DND-41 (cell line): ENCODE measurements around the gene SUCLG2.

Source experiments
- ATAC-seq: fragments of 200-7000 bp; cut with Tn5 transposase; 3 replicates; pipeline ENCODE4 v1.9.1; 2021; ENCODE audit warnings: low read depth; ENCODE audit not compliant: insufficient read depth
- DNase-seq: peaks from one replicate; pipeline ENCODE4 v3.0.0-alpha.2; 2020
- H2AFZ ChIP-seq: 2 replicates; pipeline ENCODE4 v1.6.0; 2012; ENCODE audit warnings: low read depth, low read length
- H3K27ac ChIP-seq: 2 replicates; pipeline ENCODE4 v1.5.1; 2012; ENCODE audit warnings: low read length, inconsistent platforms
- H3K27me3 ChIP-seq: fragments of 200-600 bp; sonication (generic); 2 replicates; pipeline ENCODE4 v1.6.0; 2012; ENCODE audit warnings: low read length, mild to moderate bottlenecking, inconsistent platforms; ENCODE audit not compliant: insufficient read depth, poor library complexity
- H3K36me3 ChIP-seq: 2 replicates; pipeline ENCODE4 v1.5.1; 2012; ENCODE audit warnings: low read length, inconsistent platforms; ENCODE audit not compliant: insufficient read depth
- H3K4me1 ChIP-seq: 2 replicates; pipeline ENCODE4 v1.5.1; 2012; ENCODE audit warnings: mild to moderate bottlenecking, low read length; ENCODE audit not compliant: insufficient read depth
- H3K4me2 ChIP-seq: 2 replicates; pipeline ENCODE4 v1.6.0; 2012; ENCODE audit warnings: mild to moderate bottlenecking, moderate library complexity, low read length, inconsistent platforms; ENCODE audit not compliant: insufficient read depth
- H3K4me3 ChIP-seq, 2 experiments: fragments of 200-600 bp in 1 of 2; shearing (Covaris generic) in 1 of 2; 2 replicates each; pipeline ENCODE4 v1.5.1; 2012 to 2016; ENCODE audit warnings: inconsistent platforms in 2 of 2, low read length in 2 of 2, mild to moderate bottlenecking in 2 of 2, low read depth in 1 of 2, moderate library complexity in 1 of 2
- H3K79me2 ChIP-seq: 2 replicates; pipeline ENCODE4 v1.6.0; 2012; ENCODE audit warnings: low read length, inconsistent platforms; ENCODE audit not compliant: insufficient read depth
- H3K9ac ChIP-seq: 2 replicates; pipeline ENCODE4 v1.6.0; 2012; ENCODE audit warnings: low read depth, mild to moderate bottlenecking, inconsistent platforms, low read length, moderate library complexity
- H3K9me3 ChIP-seq: 2 replicates; pipeline ENCODE4 v1.5.1; 2012; ENCODE audit warnings: low read length, moderate library complexity, mild to moderate bottlenecking, inconsistent platforms; ENCODE audit not compliant: insufficient read depth, severe bottlenecking
- H4K20me1 ChIP-seq: 2 replicates; pipeline ENCODE4 v1.6.0; 2012; ENCODE audit warnings: low read length; ENCODE audit not compliant: insufficient read depth
- EZH2 ChIP-seq: IDR thresholded peaks from 3 replicates; pipeline ENCODE4 v1.6.1; 2012; ENCODE audit warnings: borderline replicate concordance, low read depth, mild to moderate bottlenecking, moderate library complexity, low read length, inconsistent platforms; ENCODE audit not compliant: severe bottlenecking
- TF ChIP-seq, protein P1 (sequence below): IDR thresholded peaks from 2 replicates; pipeline ENCODE4 v1.5.1; 2012; ENCODE audit warnings: borderline replicate concordance, low read length, moderate library complexity, mild to moderate bottlenecking; ENCODE audit not compliant: poor library complexity, severe bottlenecking; ENCODE audit errors: extremely low read depth

Gene SUCLG2

GRCh38 chr3:67616046-67616445 is 38.4 kb downstream of the SUCLG2 start:
- Histone ChIP-seq H3K4me3 (no peak overlapping the region), H3K79me2 (no peaks in the 10 kb centered on the region), H3K27ac (no peak overlapping the region), H3K9ac (no peak overlapping the region), H3K4me1 (no peaks in the 10 kb centered on the region), H4K20me1 (no peaks in the 10 kb centered on the region), H3K4me2 (no peak overlapping the region), H3K27me3 (no peaks in the 10 kb centered on the region), H3K36me3 (peaks cover 13% of the 10 kb centered on the region; the same call in 1 of the 2 replicates), H2AFZ (no peak overlapping the region), H3K9me3 (no peaks in the 10 kb centered on the region)
- TF ChIP-seq EZH2, result no peak
- TF ChIP-seq, protein P1, sequence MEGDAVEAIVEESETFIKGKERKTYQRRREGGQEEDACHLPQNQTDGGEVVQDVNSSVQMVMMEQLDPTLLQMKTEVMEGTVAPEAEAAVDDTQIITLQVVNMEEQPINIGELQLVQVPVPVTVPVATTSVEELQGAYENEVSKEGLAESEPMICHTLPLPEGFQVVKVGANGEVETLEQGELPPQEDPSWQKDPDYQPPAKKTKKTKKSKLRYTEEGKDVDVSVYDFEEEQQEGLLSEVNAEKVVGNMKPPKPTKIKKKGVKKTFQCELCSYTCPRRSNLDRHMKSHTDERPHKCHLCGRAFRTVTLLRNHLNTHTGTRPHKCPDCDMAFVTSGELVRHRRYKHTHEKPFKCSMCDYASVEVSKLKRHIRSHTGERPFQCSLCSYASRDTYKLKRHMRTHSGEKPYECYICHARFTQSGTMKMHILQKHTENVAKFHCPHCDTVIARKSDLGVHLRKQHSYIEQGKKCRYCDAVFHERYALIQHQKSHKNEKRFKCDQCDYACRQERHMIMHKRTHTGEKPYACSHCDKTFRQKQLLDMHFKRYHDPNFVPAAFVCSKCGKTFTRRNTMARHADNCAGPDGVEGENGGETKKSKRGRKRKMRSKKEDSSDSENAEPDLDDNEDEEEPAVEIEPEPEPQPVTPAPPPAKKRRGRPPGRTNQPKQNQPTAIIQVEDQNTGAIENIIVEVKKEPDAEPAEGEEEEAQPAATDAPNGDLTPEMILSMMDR, result no peak
- ATAC-seq (no peak), DNase-seq (no peak)

GRCh38 chr3:67614195-67614594 is 40.2 kb downstream of the SUCLG2 start:
- H3K4me3 ChIP-seq, result no peak overlapping the region
- peaks cover 21% of the 10 kb centered on the region for H3K36me3 ChIP-seq
- no peak for DNase-seq
- no peaks in the 10 kb centered on the region for H3K9me3 ChIP-seq
- no peaks in the 10 kb centered on the region for H4K20me1 ChIP-seq
- no peaks in the 10 kb centered on the region for H3K27me3 ChIP-seq
- H2AFZ ChIP-seq, result no peak overlapping the region
- TF ChIP-seq, protein P1, result no peak
- TF ChIP-seq EZH2, result no peak
- no peak overlapping the region for H3K9ac ChIP-seq
- no peaks in the 10 kb centered on the region for H3K79me2 ChIP-seq
- ATAC-seq, result no peak
- H3K27ac ChIP-seq, result no peak overlapping the region
- no peak overlapping the region for H3K4me2 ChIP-seq
- no peaks in the 10 kb centered on the region for H3K4me1 ChIP-seq

DNA sequence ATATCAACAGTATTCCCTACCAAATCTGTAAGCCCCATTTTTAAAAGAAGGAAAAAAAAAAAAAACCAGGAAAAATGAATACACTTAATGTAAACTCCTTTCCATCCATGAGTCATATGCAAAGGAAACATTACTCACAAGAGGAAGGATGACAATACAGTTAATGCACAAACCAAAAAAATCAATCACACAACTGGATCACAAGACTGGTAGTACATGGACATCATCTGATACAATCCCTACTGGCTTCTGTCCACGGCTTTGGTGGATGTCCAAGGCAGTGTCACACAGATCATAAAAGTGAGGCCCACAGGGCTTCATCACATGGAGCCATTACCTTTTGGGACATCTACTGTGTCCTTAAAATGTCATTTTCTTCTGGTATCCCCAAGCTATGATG is 44.0 kb downstream of the SUCLG2 start:
- no peak overlapping the region for H3K4me3 ChIP-seq
- H3K9ac ChIP-seq, result no peak overlapping the region
- peaks cover 39% of the 10 kb centered on the region for H3K36me3 ChIP-seq
- DNase-seq (no peak), ATAC-seq (no peak)
- H3K27me3 ChIP-seq, result no peaks in the 10 kb centered on the region
- TF ChIP-seq EZH2, result no peak
- TF ChIP-seq, protein P1, result no peak
- H3K79me2 ChIP-seq, result no peaks in the 10 kb centered on the region
- H4K20me1 ChIP-seq, result no peaks in the 10 kb centered on the region
- H3K4me1 ChIP-seq, result no peaks in the 10 kb centered on the region
- no peaks in the 10 kb centered on the region for H3K9me3 ChIP-seq
- no peak overlapping the region for H2AFZ ChIP-seq
- no peak overlapping the region for H3K27ac ChIP-seq
- no peak overlapping the region for H3K4me2 ChIP-seq

- Histone ChIP-seq H3K4me1 (no peaks in the 10 kb centered on the region), H3K9ac (no peak overlapping the region), H3K4me2 (no peak overlapping the region), H3K79me2 (no peaks in the 10 kb centered on the region), H3K27ac (no peak overlapping the region), H2AFZ (no peak overlapping the region), H3K4me3 (no peak overlapping the region), H4K20me1 (no peaks in the 10 kb centered on the region), H3K27me3 (no peaks in the 10 kb centered on the region), H3K36me3 (peaks cover 47% of the 10 kb centered on the region), H3K9me3 (no peaks in the 10 kb centered on the region)
- no peak for DNase-seq
- TF ChIP-seq, protein P1, result no peak
- TF ChIP-seq EZH2, result no peak
- ATAC-seq, result no peak
These were observed 44.7 kb downstream of the SUCLG2 start for GRCh38 chr3:67609709-67610108.
